DOHH2 (cell line): ENCODE data around the gene REEP1.

ENCODE experiments used
- CTCF ChIP-seq: fragments of 200-600 bp; sonication (generic); IDR thresholded peaks from one replicate; pipeline ENCODE4 v1.5.1; 2014; ENCODE audit warnings: antibody characterized with exemption, mild to moderate bottlenecking, low read depth, low read length; ENCODE audit not compliant: poor library complexity, severe bottlenecking
- EZH2phosphoT487 ChIP-seq: fragments of 200-600 bp; sonication (generic); IDR thresholded peaks from 2 replicates; pipeline ENCODE4 v1.6.1; 2017; ENCODE audit warnings: borderline replicate concordance, mild to moderate bottlenecking, antibody characterized with exemption, low read length, moderate library complexity, mixed read lengths

GRCh38 chr2:86286516-86286915 lies 50.9 kb downstream of the REEP1 start:
- TF ChIP-seq CTCF (no peak), EZH2phosphoT487 (no peak)
